Liver (tissue), 9 donors: ENCODE results near the gene POLL. TPM values are rescaled to one million over a fixed set of nuclear protein-coding genes. Genes with fewer than 3 reads are reported as not detected.

ENCODE experiments used
- DNase-seq: peaks from one replicate; pipeline ENCODE4 v3.0.0-alpha.2; 2017; ENCODE audit warnings: low spot score
- H3K27ac ChIP-seq, 2 donors: one replicate each; pipeline ENCODE4 v1.7.0; 2013; ENCODE audit warnings: inconsistent platforms in 2 of 2, low read length in 2 of 2, control low read depth in 1 of 2, low read depth in 1 of 2, mild to moderate bottlenecking in 1 of 2
- H3K27me3 ChIP-seq, 4 donors: one replicate each; pipeline versions ENCODE4 v1.6.1 to v1.7.0; 2013; ENCODE audit warnings: low read length in 3 of 4, inconsistent platforms in 1 of 4, mild to moderate bottlenecking in 1 of 4, moderate library complexity in 1 of 4; ENCODE audit not compliant: control insufficient read depth in 4 of 4, insufficient read depth in 4 of 4
- H3K36me3 ChIP-seq, 4 donors: one replicate each; pipeline versions ENCODE4 v1.6.1 to v1.7.0; 2013; ENCODE audit warnings: low read length in 3 of 4, mild to moderate bottlenecking in 3 of 4, low read depth in 1 of 4, moderate library complexity in 1 of 4; ENCODE audit not compliant: control insufficient read depth in 4 of 4, insufficient read depth in 3 of 4
- H3K4me1 ChIP-seq, 4 donors: one replicate each; pipeline versions ENCODE4 v1.6.1 to v1.7.0; 2013; ENCODE audit warnings: low read length in 3 of 4, mild to moderate bottlenecking in 3 of 4, moderate library complexity in 1 of 4; ENCODE audit not compliant: control insufficient read depth in 4 of 4, insufficient read depth in 4 of 4
- H3K4me3 ChIP-seq, 3 donors: one replicate each; pipeline versions ENCODE4 v1.6.1 to v1.7.0; 2013; ENCODE audit warnings: low read length in 3 of 3, control low read depth in 1 of 3, low read depth in 1 of 3, mild to moderate bottlenecking in 1 of 3
- H3K9ac ChIP-seq, 2 donors: one replicate each; pipeline ENCODE4 v1.7.0; 2013; ENCODE audit warnings: low read length in 2 of 2, mild to moderate bottlenecking in 2 of 2, moderate library complexity in 2 of 2, control low read depth in 1 of 2, low read depth in 1 of 2
- H3K9me3 ChIP-seq, 4 donors: one replicate each; pipeline versions ENCODE4 v1.6.1 to v1.7.0; 2013; ENCODE audit warnings: low read length in 3 of 4; ENCODE audit not compliant: control insufficient read depth in 4 of 4
- ATF3 ChIP-seq: IDR thresholded peaks from 2 replicates; pipeline ENCODE4 v1.6.1; 2016; ENCODE audit warnings: antibody characterized with exemption
- CTCF ChIP-seq: fragments of 150-350 bp; IDR thresholded peaks from 2 replicates; pipeline ENCODE4 v1.5.1; 2017; ENCODE audit warnings: improper control_type of control experiment, low read depth, low read length; ENCODE audit not compliant: missing input control
- EGR1 ChIP-seq, 2 donors: IDR thresholded peaks; 2 replicates each; pipeline ENCODE4 v1.6.1; 2016 to 2018; ENCODE audit warnings: antibody characterized with exemption in 2 of 2, low read depth in 2 of 2
- FOXA1 ChIP-seq: IDR thresholded peaks from 2 replicates; pipeline ENCODE4 v1.6.1; 2016; ENCODE audit warnings: antibody characterized with exemption
- FOXA2 ChIP-seq: IDR thresholded peaks from 2 replicates; pipeline ENCODE4 v1.6.1; 2016; ENCODE audit warnings: antibody characterized with exemption
- GABPA ChIP-seq, 2 donors: IDR thresholded peaks in 1 of 2; conservative IDR thresholded peaks in 1 of 2; 2 replicates each; pipeline ENCODE4 v1.6.1; 2016; ENCODE audit warnings: antibody characterized with exemption in 2 of 2, mild to moderate bottlenecking in 1 of 2, moderate library complexity in 1 of 2
- HNF4A ChIP-seq, 2 donors: conservative IDR thresholded peaks; 2 replicates each; pipeline ENCODE4 v1.6.1; 2016; ENCODE audit warnings: antibody characterized with exemption in 2 of 2, mild to moderate bottlenecking in 2 of 2
- HNF4G ChIP-seq: IDR thresholded peaks from 2 replicates; pipeline ENCODE4 v1.6.1; 2016; ENCODE audit warnings: antibody characterized with exemption
- JUND ChIP-seq, 2 donors: IDR thresholded peaks; 2 replicates each; pipeline ENCODE4 v1.6.1; 2016; ENCODE audit warnings: antibody characterized with exemption in 2 of 2
- NR2F2 ChIP-seq: IDR thresholded peaks from 2 replicates; pipeline ENCODE4 v1.6.1; 2016; ENCODE audit warnings: antibody characterized with exemption
- RAD21 ChIP-seq, 2 donors: IDR thresholded peaks; 2 replicates each; pipeline ENCODE4 v1.6.1; 2016; ENCODE audit warnings: antibody characterized with exemption in 2 of 2, mild to moderate bottlenecking in 2 of 2
- REST ChIP-seq: IDR thresholded peaks from 2 replicates; pipeline ENCODE4 v1.6.1; 2016; ENCODE audit warnings: antibody characterized with exemption, mild to moderate bottlenecking
- RXRA ChIP-seq, 2 donors: IDR thresholded peaks; 2 replicates each; pipeline ENCODE4 v1.6.1; 2017 to 2018; ENCODE audit warnings: antibody characterized with exemption in 2 of 2, mild to moderate bottlenecking in 1 of 2
- SP1 ChIP-seq: IDR thresholded peaks from 2 replicates; pipeline ENCODE4 v1.6.1; 2018; ENCODE audit warnings: antibody characterized with exemption, mild to moderate bottlenecking
- TAF1 ChIP-seq: conservative IDR thresholded peaks from 2 replicates; pipeline ENCODE4 v1.6.1; 2016; ENCODE audit warnings: antibody characterized with exemption, mild to moderate bottlenecking
- YY1 ChIP-seq: IDR thresholded peaks from 2 replicates; pipeline ENCODE4 v1.6.1; 2016; ENCODE audit warnings: antibody characterized with exemption, mild to moderate bottlenecking
- ZBTB33 ChIP-seq: IDR thresholded peaks from 2 replicates; pipeline ENCODE4 v1.6.1; 2016; ENCODE audit warnings: antibody characterized with exemption
- WGBS: extraction: QIAGEN DNeasy Blood & Tissue Kit; methylation state at CpG from one replicate; pipeline ENCODE4 v1.1.7; 2013; 5-methylcytosine and 5-hydroxymethylcytosine counted together
- polyA plus RNA-seq, 2 donors: library from polyadenylated mRNA; stranded (reverse) in 1 of 2; unstranded in 1 of 2; fragments of 200-250 nt in 1 of 2; fragments of >200 nt in 1 of 2; fragmentation: Nextera tagmentation in 1 of 2; extraction: Ambion mirVana in 1 of 2; gene quantifications; one replicate each; pipeline versions ENCODE4 v1.2.1 to v1.2.3, GENCODE V29; 2013 to 2015
- total RNA-seq, 2 donors: library from RNA; depleted of rRNA; stranded (reverse); fragments of >200 nt; gene quantifications; one replicate each; pipeline ENCODE4 v1.2.3, GENCODE V29; 2014
- TF ChIP-seq, protein P1 (sequence below): IDR thresholded peaks from 2 replicates; pipeline ENCODE4 v1.6.1; 2016; ENCODE audit warnings: antibody characterized with exemption
- donor health status: healthy.
- donor health status: healthy.
- donor health status: healthy.
- donor health status: healthy.
- donor health status: healthy.

The POLL gene
- total and polyA plus RNA-seq, 4 donors: 8.8 to 13.0 (median 10.3) TPM

GRCh38 chr10:101563007-101563406 lies 25.1 kb downstream of the POLL start:
- H3K36me3 ChIP-seq: no peaks in the 10 kb centered on the region
- no peak overlapping the region for H3K9ac ChIP-seq
- H3K27me3 ChIP-seq: peaks cover 0 to 4% (median 2%) of the 10 kb centered on the region in 4 donors
- TF ChIP-seq RAD21 (IDR thresholded peaks at IDR 0.05): no peak
- no peak for TF ChIP-seq SP1
- TF ChIP-seq EGR1 (IDR thresholded peaks at IDR 0.05; ENCODE audit: low read depth in 2 of 2): no peak
- no peak for TF ChIP-seq FOXA2
- no peak for TF ChIP-seq ZBTB33
- no peak for TF ChIP-seq HNF4G
- H3K9me3 ChIP-seq: no peaks in the 10 kb centered on the region
- H3K4me3 ChIP-seq: no peak overlapping the region
- no peak overlapping the region for H3K27ac ChIP-seq
- no peak for DNase-seq
- 71% methylated on average over 3 of the region's 3 CpGs for WGBS
- peaks cover 0 to 2% (median under 1%) of the 10 kb centered on the region in 4 donors for H3K4me1 ChIP-seq

DNA sequence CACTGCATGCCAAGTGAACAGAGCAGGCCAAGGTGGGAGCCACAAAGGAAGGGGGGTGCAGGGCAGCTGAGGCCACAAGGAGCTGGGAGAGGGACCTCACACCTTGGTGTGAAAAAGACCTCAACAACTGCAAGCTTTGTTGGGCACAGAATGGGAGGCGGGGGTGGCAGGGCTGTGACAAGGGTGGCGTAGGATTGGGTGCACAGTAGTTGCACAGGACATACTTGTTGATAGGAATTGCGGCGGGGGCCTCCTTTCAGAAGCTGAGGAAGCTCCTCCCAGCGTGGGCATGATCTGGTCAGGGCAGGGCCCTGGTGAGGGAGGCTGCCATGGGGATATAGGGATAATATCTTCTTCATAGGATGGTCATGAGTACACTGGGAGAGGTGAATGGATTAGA lies 25.8 kb downstream of the POLL start:
- no peak for DNase-seq
- Histone ChIP-seq H3K4me1 (peaks cover 0 to 2% (median under 1%) of the 10 kb centered on the region in 4 donors), H3K9ac (no peak overlapping the region), H3K36me3 (no peaks in the 10 kb centered on the region), H3K9me3 (no peaks in the 10 kb centered on the region), H3K27me3 (peaks cover 0 to 3% (median 2%) of the 10 kb centered on the region in 4 donors), H3K27ac (no peak overlapping the region), H3K4me3 (no peak overlapping the region)
- no peak for TF ChIP-seq RXRA (IDR thresholded peaks at IDR 0.05)
- no peak for TF ChIP-seq ZBTB33
- TF ChIP-seq JUND (IDR thresholded peaks at IDR 0.05): no peak
- TF ChIP-seq RAD21 (IDR thresholded peaks at IDR 0.05): no peak
- no peak for TF ChIP-seq EGR1 (IDR thresholded peaks at IDR 0.05; ENCODE audit: low read depth in 2 of 2)
- TF ChIP-seq FOXA2: no peak
- no peak for TF ChIP-seq SP1
- no peak for TF ChIP-seq YY1
- TF ChIP-seq FOXA1: no peak
- TF ChIP-seq, protein P1, sequence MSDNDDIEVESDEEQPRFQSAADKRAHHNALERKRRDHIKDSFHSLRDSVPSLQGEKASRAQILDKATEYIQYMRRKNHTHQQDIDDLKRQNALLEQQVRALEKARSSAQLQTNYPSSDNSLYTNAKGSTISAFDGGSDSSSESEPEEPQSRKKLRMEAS: no peak
- TF ChIP-seq HNF4G: no peak
- no peak for TF ChIP-seq NR2F2
- no peak for TF ChIP-seq GABPA (IDR thresholded peaks at IDR 0.05 in 1 of 2, conservative IDR thresholded peaks at IDR 0.05 in 1 of 2)
- TF ChIP-seq CTCF: no peak
- no peak for TF ChIP-seq HNF4A (conservative IDR thresholded peaks at IDR 0.05)
- no peak for TF ChIP-seq REST
- no peak for TF ChIP-seq TAF1
- no peak for TF ChIP-seq ATF3
- WGBS: 88% methylated on average over 5 of the region's 5 CpGs
